DOHH2 (cell line): ENCODE results near the gene RIN3.

ENCODE experiments used
- H3F3A ChIP-seq: fragments of 200-600 bp; sonication (generic), shearing (Covaris generic); 2 replicates; pipeline ENCODE4 v1.6.0; 2016; ENCODE audit warnings: antibody characterized with exemption, mild to moderate bottlenecking; ENCODE audit not compliant: control insufficient read depth, insufficient read depth
- H3K27ac ChIP-seq: fragments of 200-600 bp; sonication (generic); 2 replicates; pipeline ENCODE4 v1.5.1; 2014; ENCODE audit warnings: low read depth, mild to moderate bottlenecking, low read length, moderate library complexity
- H3K27me3 ChIP-seq: fragments of 200-600 bp; sonication (generic); 2 replicates; pipeline ENCODE4 v1.6.1; 2014; ENCODE audit warnings: mild to moderate bottlenecking, low read length, mixed read lengths; ENCODE audit not compliant: control insufficient read depth
- H3K36me3 ChIP-seq: fragments of 200-600 bp; sonication (generic); 2 replicates; pipeline ENCODE4 v1.6.1; 2014; ENCODE audit warnings: mild to moderate bottlenecking, low read length, moderate library complexity, mixed read lengths; ENCODE audit not compliant: control insufficient read depth
- H3K4me1 ChIP-seq: fragments of 200-600 bp; sonication (generic); 2 replicates; pipeline ENCODE4 v1.6.1; 2014; ENCODE audit warnings: mild to moderate bottlenecking, low read length, mixed read lengths; ENCODE audit not compliant: control insufficient read depth
- H3K4me2 ChIP-seq: fragments of 200-600 bp; sonication (generic); 2 replicates; pipeline ENCODE4 v1.6.0; 2014; ENCODE audit warnings: mild to moderate bottlenecking, low read length, moderate library complexity
- H3K4me3 ChIP-seq: fragments of 200-600 bp; sonication (generic); 2 replicates; pipeline ENCODE4 v1.5.1; 2014; ENCODE audit warnings: mild to moderate bottlenecking, low read length, mixed read lengths
- H3K79me2 ChIP-seq: fragments of 200-600 bp; sonication (generic); 2 replicates; pipeline ENCODE4 v1.6.1; 2014; ENCODE audit warnings: mild to moderate bottlenecking, low read length, mixed read lengths; ENCODE audit not compliant: control insufficient read depth
- H3K9me2 ChIP-seq: fragments of 200-600 bp; sonication (generic); replicated peaks from 2 replicates; pipeline ENCODE4 v1.6.1; 2014; ENCODE audit warnings: mild to moderate bottlenecking, low read length, mixed read lengths; ENCODE audit not compliant: control insufficient read depth
- H3K9me3 ChIP-seq: fragments of 200-600 bp; sonication (generic); 2 replicates; pipeline ENCODE4 v1.6.1; 2014; ENCODE audit warnings: antibody characterized with exemption, low read length, mixed read lengths; ENCODE audit not compliant: control insufficient read depth, insufficient read depth
- H4K20me1 ChIP-seq: fragments of 200-600 bp; sonication (generic); 2 replicates; pipeline ENCODE4 v1.6.0; 2014; ENCODE audit warnings: low read depth, mild to moderate bottlenecking, antibody characterized with exemption, low read length, moderate library complexity; ENCODE audit not compliant: control insufficient read depth, insufficient read depth
- EZH2phosphoT487 ChIP-seq: fragments of 200-600 bp; sonication (generic); IDR thresholded peaks from 2 replicates; pipeline ENCODE4 v1.6.1; 2017; ENCODE audit warnings: borderline replicate concordance, mild to moderate bottlenecking, antibody characterized with exemption, low read length, moderate library complexity, mixed read lengths
- TF ChIP-seq, protein P1 (sequence below): fragments of 200-600 bp; sonication (generic); IDR thresholded peaks from one replicate; pipeline ENCODE4 v1.5.1; 2014; ENCODE audit warnings: antibody characterized with exemption, mild to moderate bottlenecking, low read depth, low read length; ENCODE audit not compliant: poor library complexity, severe bottlenecking

Gene RIN3

GRCh38 chr14:92590941-92591340 lies 77.4 kb downstream of the RIN3 start:
- Histone ChIP-seq H3K9me3 (no peaks in the 10 kb centered on the region), H3K27ac (no peak overlapping the region), H3K4me1 (no peaks in the 10 kb centered on the region), H3K79me2 (no peaks in the 10 kb centered on the region), H3K36me3 (no peaks in the 10 kb centered on the region), H3F3A (no peaks in the 10 kb centered on the region), H4K20me1 (no peaks in the 10 kb centered on the region), H3K9me2 (no peaks in the 10 kb centered on the region), H3K4me2 (no peak overlapping the region), H3K4me3 (no peak overlapping the region), H3K27me3 (0 out of 2 replicates have a peak, but pooled peaks cover 11% of the 10 kb centered on the region)
- TF ChIP-seq, protein P1, sequence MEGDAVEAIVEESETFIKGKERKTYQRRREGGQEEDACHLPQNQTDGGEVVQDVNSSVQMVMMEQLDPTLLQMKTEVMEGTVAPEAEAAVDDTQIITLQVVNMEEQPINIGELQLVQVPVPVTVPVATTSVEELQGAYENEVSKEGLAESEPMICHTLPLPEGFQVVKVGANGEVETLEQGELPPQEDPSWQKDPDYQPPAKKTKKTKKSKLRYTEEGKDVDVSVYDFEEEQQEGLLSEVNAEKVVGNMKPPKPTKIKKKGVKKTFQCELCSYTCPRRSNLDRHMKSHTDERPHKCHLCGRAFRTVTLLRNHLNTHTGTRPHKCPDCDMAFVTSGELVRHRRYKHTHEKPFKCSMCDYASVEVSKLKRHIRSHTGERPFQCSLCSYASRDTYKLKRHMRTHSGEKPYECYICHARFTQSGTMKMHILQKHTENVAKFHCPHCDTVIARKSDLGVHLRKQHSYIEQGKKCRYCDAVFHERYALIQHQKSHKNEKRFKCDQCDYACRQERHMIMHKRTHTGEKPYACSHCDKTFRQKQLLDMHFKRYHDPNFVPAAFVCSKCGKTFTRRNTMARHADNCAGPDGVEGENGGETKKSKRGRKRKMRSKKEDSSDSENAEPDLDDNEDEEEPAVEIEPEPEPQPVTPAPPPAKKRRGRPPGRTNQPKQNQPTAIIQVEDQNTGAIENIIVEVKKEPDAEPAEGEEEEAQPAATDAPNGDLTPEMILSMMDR: no peak
- TF ChIP-seq EZH2phosphoT487: no peak

- no peaks in the 10 kb centered on the region for H4K20me1 ChIP-seq
- 0 out of 2 replicates have a peak, but pooled peaks cover 11% of the 10 kb centered on the region for H3K27me3 ChIP-seq
- H3K4me2 ChIP-seq: no peak overlapping the region
Observed at GRCh38 chr14:92591346-92591745, 77.8 kb downstream of the RIN3 start.

GRCh38 chr14:92595267-92595666 lies 81.7 kb downstream of the RIN3 start:
- H3F3A ChIP-seq: no peaks in the 10 kb centered on the region
- TF ChIP-seq, protein P1: no peak
- no peak for TF ChIP-seq EZH2phosphoT487
- H3K9me3 ChIP-seq: no peaks in the 10 kb centered on the region
- H3K36me3 ChIP-seq: no peaks in the 10 kb centered on the region
- no peaks in the 10 kb centered on the region for H4K20me1 ChIP-seq
- H3K27ac ChIP-seq: no peak overlapping the region
- no peaks in the 10 kb centered on the region for H3K4me1 ChIP-seq
- H3K79me2 ChIP-seq: no peaks in the 10 kb centered on the region
- no peak overlapping the region for H3K4me3 ChIP-seq
- H3K9me2 ChIP-seq: no peaks in the 10 kb centered on the region
- peaks cover 19% of the 10 kb centered on the region; the same call in 1 of the 2 replicates for H3K27me3 ChIP-seq
- H3K4me2 ChIP-seq: no peak overlapping the region

More at GRCh38 chr14:92591346-92591745, 77.8 kb downstream of the RIN3 start:
- Histone ChIP-seq H3K9me2 (no peaks in the 10 kb centered on the region), H3K79me2 (no peaks in the 10 kb centered on the region), H3K4me1 (no peaks in the 10 kb centered on the region), H3K4me3 (no peak overlapping the region), H3K36me3 (no peaks in the 10 kb centered on the region), H3F3A (no peaks in the 10 kb centered on the region), H3K9me3 (no peaks in the 10 kb centered on the region), H3K27ac (no peak overlapping the region)
- TF ChIP-seq, protein P1: no peak
- no peak for TF ChIP-seq EZH2phosphoT487
